T47D (cell line): ENCODE measurements around the gene NUP42.
"Not testable (repeated sequence)": the region's sequence is repeated elsewhere in the genome, so short reads cannot be mapped to it uniquely, and the experiment has no call there.

Experiments used
- DNase-seq, 2 experiments: peaks; one replicate each; pipeline versions ENCODE4 v3.0.0 to v3.0.0-alpha.2; 2011 to 2012; ENCODE audit warnings: low read depth in 1 of 2, low spot score in 1 of 2
- JUND ChIP-seq: IDR thresholded peaks from 2 replicates; pipeline ENCODE4 v1.6.1; 2012; ENCODE audit warnings: low read depth
- in situ Hi-C: cut with HindIII; loops from 2 replicates; pipeline ENCODE4 v1.10.0; 2016; ENCODE audit warnings: low sequenced_read_pairs, low pct_unique_long_range_greater_than_20kb

The NUP42 gene

GRCh38 chr7:23183279-23184012 lies 1.6 kb downstream of the NUP42 start:
- TF ChIP-seq JUND, result no peak
- no peak for DNase-seq
- in situ Hi-C loops, result no loop called here

DNA sequence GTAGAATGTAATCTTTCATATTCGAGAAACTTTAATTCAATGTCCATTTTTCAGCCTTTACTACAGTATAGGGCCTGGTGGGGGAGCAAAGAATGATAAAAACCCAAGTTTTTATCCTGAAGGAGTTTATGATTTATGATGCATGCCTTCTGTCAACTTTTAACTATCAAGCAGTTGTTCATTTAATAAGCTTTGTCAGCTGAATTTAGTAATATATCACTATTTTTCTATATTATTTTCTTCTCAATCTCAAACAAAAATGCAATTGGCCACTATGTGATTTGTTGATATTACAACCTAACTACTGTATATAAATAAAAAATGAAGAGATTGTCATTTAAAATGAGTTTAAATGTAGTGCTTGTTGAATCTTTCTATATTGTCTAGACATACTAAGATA lies 2.4 kb downstream of the NUP42 start:
- TF ChIP-seq JUND, result no peak
- no peak for DNase-seq
- in situ Hi-C loops, result no loop called here

- DNase-seq, result peak; percentile 32 to 77
- in situ Hi-C loops, result no loop called here
- no peak for TF ChIP-seq JUND
Observed at GRCh38 chr7:23184709-23185359, 3.0 kb downstream of the NUP42 start.

DNA sequence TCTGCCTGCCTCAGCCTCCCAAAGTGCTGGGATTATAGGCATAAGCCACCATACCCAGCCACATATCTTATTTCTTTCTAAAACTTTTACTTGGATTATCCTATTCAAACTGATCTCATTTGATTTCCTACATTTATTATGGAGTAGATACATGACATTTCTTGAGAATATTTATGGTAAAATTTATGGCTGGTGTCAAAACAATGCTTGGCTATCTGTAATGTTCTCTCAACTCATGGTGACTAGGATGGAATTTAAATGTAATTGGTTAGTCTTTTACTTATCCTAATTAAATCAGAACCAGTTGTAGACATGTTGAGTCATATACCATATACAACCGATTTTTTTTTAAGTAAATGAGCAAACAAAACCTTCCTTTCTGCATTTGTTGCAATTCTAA lies 4.1 kb downstream of the NUP42 start:
- DNase-seq, result no peak
- in situ Hi-C loops, result no loop called here
- no peak for TF ChIP-seq JUND

- peak in 1 of 2 experiments; percentile 35 for DNase-seq
- no peak for TF ChIP-seq JUND
- in situ Hi-C loops, result no loop called here
Observed at GRCh38 chr7:23191022-23191421, 9.2 kb downstream of the NUP42 start.

GRCh38 chr7:23193650-23194227 lies 11.9 kb downstream of the NUP42 start:
- DNase-seq, in situ Hi-C loops: not testable (repeated sequence)

GRCh38 chr7:23196306-23196705 lies 14.5 kb downstream of the NUP42 start:
- TF ChIP-seq JUND, result no peak
- DNase-seq, result no peak
- in situ Hi-C loops, result no loop called here

- DNase-seq, in situ Hi-C loops: not testable (repeated sequence)
Observed at GRCh38 chr7:23197745-23198144, 15.9 kb downstream of the NUP42 start.

DNA sequence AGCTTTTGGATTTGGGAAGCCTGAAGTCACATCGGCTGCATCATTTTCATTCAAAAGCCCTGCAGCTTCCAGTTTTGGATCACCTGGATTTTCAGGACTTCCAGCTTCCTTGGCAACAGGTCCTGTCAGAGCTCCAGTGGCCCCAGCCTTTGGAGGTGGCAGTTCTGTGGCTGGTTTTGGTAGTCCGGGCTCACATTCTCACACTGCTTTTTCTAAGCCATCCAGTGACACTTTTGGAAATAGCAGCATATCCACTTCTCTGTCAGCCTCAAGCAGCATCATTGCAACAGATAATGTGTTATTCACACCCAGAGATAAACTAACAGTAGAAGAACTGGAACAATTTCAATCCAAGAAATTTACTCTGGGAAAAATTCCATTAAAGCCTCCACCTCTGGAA lies 18.5 kb downstream of the NUP42 start:
- no peak for DNase-seq
- TF ChIP-seq JUND, result no peak
- in situ Hi-C loops, result no loop called here

GRCh38 chr7:23204241-23204640 lies 22.4 kb downstream of the NUP42 start:
- TF ChIP-seq JUND, result no peak
- no peak for DNase-seq
- in situ Hi-C loops, result no loop called here

- peak in 1 of 2 experiments; percentile 41 for DNase-seq
- no peak; the same call in 1 of the 2 replicates for TF ChIP-seq JUND
- in situ Hi-C loops, result no loop called here
Observed at GRCh38 chr7:23205577-23205908, 23.7 kb downstream of the NUP42 start.

DNA sequence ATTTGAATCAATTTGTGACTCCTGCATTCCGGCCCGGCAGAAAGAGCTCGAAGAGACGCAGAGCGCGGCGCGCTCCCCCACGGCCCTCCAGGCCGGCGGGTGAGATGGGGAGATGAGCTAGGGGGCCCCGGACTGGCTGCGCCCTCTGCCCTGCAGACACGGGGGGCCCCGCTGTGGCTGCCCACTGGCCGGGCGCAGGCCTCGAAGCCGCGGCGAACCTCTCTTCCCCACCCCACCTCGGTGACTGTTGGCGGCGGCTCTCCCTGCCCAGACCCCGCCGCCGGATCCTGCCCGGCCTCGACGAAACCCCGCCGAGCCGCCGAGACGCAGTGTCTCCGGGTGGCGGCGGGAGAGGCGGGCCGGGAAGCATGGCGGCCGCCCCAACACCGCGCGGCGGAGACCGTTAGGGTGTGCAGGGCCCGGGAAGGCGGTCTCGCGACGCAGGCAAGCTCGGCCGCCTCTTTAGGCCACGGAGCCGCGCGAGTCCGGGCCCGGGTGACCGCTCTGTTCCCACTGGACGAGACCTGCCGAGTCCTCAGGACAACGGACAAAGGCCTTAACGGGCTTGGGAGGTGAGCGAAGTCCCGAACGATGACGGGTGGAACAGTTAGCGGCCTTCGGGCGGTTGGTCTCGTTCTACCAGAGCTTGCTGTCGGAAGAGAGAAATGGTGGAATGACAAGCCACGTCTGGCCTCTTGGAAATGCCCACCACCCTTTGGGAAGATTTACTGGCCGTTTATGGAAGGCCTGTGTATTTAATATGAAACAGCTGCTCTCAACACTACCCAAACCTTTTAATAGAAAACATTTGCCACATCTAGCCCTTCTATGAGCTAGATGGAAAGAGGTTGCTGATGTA lies 24.3 kb downstream of the NUP42 start:
- DNase-seq, result no peak
- in situ Hi-C loops, result no loop called here

GRCh38 chr7:23207021-23207420 lies 25.2 kb downstream of the NUP42 start:
- DNase-seq, result no peak
- TF ChIP-seq JUND, result no peak
- in situ Hi-C loops, result no loop called here

More for the DNA sequence above, 24.3 kb downstream of the NUP42 start:
- TF ChIP-seq JUND, result no peak
